SW480 (cell line): ENCODE results near the gene NR1I2.
A peak's percentile ranks its signal among the peaks of the same experiment; 100 is the strongest.

ENCODE experiments used
- DNase-seq: peaks from one replicate; pipeline ENCODE4 v3.0.0-alpha.2; 2016; ENCODE audit warnings: low spot score

The NR1I2 gene

GRCh38 chr3:119779731-119780383 lies 2.0 kb upstream of the NR1I2 start:
- no peak for DNase-seq

DNA sequence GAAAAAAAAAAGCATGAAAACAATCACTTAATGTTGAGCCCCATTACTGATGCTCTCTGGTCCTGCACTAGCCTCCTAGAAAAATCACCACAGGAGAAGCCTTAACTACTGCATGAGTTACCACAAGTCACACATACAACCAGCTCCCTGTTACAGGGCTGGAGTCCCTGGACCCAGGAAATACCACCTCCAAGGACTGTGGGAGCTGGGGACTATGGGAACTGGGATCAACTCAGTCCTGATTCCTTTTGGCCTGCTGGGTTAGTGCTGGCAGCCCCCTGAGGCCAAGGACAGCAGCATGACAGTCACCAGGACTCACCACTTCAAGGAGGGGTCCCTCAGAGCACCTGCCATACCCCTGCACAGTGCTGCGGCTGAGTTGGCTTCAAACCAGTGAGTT lies 559 bp downstream of the NR1I2 start:
- DNase-seq = no peak

- DNase-seq = no peak
These were observed 1.4 kb downstream of the NR1I2 start for GRCh38 chr3:119783255-119783654.

- no peak for DNase-seq
These were observed 2.0 kb downstream of the NR1I2 start for GRCh38 chr3:119783883-119784282.

DNA sequence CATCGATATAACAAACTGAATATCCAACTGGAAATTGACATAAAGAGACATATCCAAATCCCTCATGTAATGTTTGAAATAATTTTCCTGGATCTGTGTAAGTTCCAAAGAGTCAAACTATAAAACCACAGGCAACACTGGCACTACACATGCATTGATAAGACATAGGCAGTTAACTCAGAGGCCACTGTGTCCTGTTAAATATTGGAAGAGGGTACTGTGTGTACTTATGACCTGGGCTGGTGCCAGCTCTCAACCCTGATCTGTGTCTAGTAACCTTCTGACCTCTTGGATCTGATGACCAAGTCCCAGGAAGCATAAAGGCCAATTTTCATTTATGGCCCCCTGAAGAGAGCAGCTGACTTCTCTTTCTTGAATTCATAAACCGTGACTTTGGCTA lies 4.5 kb downstream of the NR1I2 start:
- DNase-seq = no peak

- DNase-seq = no peak
These were observed 8.5 kb downstream of the NR1I2 start for GRCh38 chr3:119790369-119790768.

GRCh38 chr3:119792270-119792669 lies 10.4 kb downstream of the NR1I2 start:
- DNase-seq = no peak

GRCh38 chr3:119794401-119794800 lies 12.5 kb downstream of the NR1I2 start:
- no peak for DNase-seq

DNA sequence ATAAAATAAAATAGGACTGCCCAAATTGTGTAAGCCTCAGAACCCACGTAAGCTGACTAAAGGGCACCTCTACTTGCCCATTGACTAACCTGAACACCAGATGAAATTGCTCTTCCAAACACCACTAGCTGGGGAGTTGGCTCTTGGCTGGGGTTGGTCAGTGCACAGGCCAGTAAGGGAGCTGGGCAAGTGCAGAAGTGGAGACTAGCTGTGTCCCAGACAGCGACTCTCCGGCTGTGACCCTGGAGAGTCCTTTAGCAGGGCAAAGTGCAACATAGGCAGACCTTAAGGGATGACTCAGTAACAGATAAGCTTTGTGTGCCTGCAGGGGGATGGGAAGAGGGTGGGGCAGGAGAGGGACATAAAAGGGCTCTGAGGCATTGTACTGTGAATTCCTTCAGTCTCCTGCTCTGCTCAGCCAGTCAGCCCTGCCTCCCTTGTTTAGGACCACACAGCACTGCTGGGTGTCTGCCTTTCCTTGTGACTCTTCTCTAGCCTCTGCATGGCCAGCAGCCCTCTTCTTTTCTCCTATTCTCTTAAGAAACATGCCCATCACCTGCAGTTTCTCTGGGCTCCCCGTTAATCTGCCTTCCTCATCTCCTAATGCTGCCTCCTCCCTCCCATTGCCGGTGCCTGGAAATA lies 13.2 kb downstream of the NR1I2 start:
- peak; percentile 96 for DNase-seq

DNA sequence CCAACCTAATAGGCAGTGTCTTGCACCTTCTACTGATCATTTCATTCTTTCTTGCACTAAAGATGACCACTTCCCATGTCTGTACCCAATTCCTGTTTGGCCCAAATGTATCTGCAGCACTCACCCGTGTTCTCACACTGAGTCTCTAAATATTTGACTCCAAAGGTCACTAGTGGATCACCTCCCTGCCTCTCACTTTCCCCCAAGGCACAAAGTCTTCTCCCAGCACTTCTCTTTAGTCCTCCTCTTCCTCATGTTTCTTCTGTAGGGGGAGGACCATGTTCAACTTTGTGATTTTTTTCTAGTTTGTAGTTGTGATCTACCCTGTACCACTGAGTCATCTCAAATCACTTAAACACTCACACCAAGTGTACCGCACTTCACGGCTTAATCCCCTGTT lies 13.9 kb downstream of the NR1I2 start:
- no peak for DNase-seq

GRCh38 chr3:119796368-119796767 lies 14.5 kb downstream of the NR1I2 start:
- DNase-seq = no peak

- no peak for DNase-seq
These were observed 14.9 kb downstream of the NR1I2 start for GRCh38 chr3:119796785-119797184.

GRCh38 chr3:119800844-119801243 lies 18.9 kb downstream of the NR1I2 start:
- no peak for DNase-seq

DNA sequence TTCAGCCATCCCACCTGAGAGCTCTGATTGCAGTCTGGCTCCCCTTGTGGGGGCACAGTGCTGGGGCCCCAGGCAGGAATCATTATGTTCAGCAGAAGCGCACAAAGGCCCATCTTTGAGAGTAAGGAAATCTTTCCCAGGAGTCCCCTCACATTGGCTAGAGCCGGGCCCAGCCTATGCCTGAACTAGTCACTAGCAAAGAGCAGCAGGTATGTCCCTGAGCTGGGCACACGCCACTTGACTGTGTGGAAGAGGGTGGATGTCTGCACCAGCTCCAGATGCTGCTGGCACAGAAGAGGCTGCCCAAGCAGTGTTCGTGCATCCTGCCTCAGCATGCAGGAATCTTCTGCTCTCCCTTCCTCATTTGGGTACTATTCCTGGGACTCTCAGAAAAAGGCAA lies 26.3 kb downstream of the NR1I2 start:
- no peak for DNase-seq

DNA sequence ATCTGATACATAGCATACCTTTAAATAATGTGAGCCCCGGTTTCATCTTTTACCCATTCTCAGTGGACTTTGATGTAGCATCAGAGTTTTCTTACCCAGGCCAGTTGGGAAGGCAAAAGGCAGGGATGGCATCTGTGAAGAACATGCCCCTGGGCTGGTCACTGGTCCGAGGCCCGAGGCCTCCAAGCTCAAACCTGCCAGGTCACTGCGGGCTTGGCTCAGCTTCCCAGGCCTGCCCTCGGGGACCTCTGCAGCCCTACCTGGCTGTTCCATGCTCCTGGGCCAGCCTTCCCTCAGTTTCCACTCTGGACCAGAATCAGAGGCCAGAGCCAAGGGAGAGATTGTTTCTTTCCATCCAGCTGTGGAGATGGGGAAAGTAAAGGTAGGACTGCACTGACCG lies 26.9 kb downstream of the NR1I2 start:
- no peak for DNase-seq

- DNase-seq = no peak
These were observed 27.5 kb downstream of the NR1I2 start for GRCh38 chr3:119809249-119810017.

DNA sequence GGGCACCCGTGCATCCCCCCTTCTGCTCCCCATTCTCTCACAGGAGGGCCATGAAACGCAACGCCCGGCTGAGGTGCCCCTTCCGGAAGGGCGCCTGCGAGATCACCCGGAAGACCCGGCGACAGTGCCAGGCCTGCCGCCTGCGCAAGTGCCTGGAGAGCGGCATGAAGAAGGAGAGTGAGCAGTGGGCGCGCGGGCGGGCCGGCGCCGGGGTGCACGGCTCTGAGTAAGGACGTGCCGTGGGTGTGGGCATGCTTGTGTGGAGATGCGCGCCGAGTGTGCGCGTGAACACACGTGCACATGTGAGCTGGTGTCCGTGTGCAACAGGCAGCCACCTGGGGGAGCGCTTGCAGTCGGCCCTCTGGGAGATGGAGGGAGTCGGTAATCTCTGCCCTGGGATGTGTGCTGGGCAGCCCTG lies 28.1 kb downstream of the NR1I2 start:
- no peak for DNase-seq

DNA sequence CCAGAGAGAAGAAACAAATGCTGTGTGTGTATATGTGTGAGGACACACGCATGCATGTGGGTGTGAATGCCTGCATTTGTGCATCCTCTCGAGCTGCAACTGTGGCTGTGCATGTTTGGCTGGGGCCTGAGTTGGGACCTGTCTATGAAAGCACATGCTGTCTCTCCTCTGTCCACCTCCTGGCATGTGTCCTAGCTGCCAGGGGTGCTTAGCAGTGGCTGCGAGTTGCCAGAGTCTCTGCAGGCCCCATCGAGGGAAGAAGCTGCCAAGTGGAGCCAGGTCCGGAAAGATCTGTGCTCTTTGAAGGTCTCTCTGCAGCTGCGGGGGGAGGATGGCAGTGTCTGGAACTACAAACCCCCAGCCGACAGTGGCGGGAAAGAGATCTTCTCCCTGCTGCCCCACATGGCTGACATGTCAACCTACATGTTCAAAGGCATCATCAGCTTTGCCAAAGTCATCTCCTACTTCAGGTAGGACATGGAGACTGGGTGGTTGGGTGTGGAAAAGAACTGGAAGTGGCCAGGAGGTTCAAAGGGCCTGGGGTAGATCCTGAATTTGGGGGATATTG lies 30.7 kb downstream of the NR1I2 start:
- no peak for DNase-seq

DNA sequence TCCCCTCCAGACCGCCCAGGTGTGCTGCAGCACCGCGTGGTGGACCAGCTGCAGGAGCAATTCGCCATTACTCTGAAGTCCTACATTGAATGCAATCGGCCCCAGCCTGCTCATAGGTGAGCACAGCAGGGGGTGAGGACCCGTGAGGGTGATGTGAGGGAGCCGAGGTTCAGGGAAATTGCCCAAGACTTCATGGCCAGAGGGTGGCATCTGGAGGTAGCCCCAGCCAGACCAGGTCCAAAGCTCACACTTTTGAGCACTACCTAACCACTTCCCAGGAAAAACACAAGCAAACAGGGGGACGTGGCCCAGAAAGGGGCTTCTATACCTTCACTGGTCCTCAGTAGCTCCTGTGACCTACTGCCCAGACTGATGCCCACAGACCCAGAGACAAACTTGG lies 33.8 kb downstream of the NR1I2 start:
- no peak for DNase-seq

GRCh38 chr3:119817071-119817470 lies 35.2 kb downstream of the NR1I2 start:
- DNase-seq = no peak

- DNase-seq = no peak
These were observed 35.9 kb downstream of the NR1I2 start for GRCh38 chr3:119817583-119818363.

DNA sequence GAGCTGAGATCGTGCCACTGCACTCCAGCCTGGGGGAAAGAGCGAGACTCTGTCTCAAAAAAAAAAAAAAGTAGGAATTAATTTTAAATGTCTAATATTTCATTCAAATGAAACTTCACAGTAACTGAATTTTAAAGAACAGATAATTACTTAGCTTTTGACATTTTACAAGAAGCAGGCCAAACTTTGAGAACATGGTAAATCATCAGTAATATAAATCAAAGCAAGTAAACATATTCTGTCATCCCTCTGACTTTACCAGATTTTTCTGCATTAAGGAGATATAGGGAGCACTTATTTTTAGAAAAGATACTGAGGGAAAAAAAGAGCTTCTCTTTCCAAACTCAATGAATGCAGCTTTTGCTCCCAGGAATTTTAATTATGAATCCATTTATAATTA lies 37.0 kb downstream of the NR1I2 start:
- DNase-seq = no peak
